GM12872 (cell line): ENCODE measurements around the gene DENND1A.

ENCODE experiments used
- CTCF ChIP-seq: IDR thresholded peaks from 3 replicates; pipeline ENCODE4 v1.5.1; 2011; ENCODE audit warnings: low read depth, mild to moderate bottlenecking, low read length, moderate library complexity; ENCODE audit not compliant: insufficient read depth

DENND1A gene

GRCh38 chr9:123527981-123528380, 401.9 kb downstream of the DENND1A start:
- no peak for TF ChIP-seq CTCF

DNA sequence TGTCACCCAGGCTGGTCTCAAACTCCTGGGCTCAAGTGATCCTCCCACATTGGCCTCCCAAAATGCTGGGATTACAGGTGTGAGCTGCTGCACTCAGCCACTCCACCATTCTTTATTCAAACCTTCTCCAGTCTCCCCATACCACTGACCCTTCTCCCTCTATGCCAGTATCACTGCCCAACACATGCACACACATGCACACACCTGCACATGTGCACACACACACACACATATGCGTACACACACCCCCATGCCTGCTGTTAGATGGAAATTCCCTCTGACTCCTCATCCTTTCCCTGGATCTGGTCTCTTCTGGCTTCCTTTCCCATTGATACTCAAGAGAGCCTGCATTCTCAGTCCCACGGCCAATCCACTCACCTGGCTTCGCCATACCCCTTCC, 404.0 kb downstream of the DENND1A start:
- TF ChIP-seq CTCF: no peak

- no peak for TF ChIP-seq CTCF
These were observed 404.5 kb downstream of the DENND1A start for GRCh38 chr9:123525424-123525823.

- TF ChIP-seq CTCF: no peak
These were observed 405.1 kb downstream of the DENND1A start for GRCh38 chr9:123524866-123525265.

DNA sequence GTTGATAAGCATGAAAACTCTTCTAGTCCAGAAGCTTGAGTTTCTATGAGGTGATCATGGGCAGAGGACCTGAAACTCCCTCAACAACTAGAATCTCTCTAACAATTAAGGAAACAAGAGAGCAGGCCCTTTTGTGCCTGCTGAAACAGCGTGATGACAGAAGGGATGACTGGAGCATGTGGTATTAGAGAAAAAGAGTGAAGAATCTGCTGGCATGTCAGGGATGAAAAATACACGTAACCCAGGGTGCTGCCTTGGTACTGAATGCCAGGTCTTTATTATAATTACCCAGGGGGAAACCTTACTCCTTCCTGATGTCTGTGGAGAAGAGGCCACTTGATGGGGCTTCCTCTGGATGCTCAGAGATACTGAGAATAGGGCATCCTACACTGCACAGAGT, 406.1 kb downstream of the DENND1A start:
- no peak for TF ChIP-seq CTCF

GRCh38 chr9:123523001-123523400, 406.9 kb downstream of the DENND1A start:
- no peak for TF ChIP-seq CTCF

GRCh38 chr9:123522251-123522650, 407.7 kb downstream of the DENND1A start:
- TF ChIP-seq CTCF: no peak

DNA sequence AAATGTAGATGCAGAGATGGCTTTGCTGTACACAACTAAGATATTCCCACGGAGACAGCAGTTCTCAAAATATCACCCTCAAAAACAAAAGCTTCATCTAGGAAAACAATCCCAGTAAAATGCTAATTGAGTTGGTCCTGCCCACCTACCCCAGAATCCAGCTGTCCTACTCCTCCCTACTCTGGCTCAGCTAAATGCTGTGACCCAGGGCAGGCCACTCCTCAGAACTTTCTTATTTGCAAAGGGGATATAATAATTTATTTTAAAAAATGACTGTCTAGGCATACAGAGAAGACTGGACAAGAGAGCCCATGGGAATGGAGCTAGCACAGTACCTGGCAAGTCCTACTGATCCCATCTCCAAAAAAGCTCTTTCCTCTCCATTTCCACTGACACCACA, 411.6 kb downstream of the DENND1A start:
- no peak for TF ChIP-seq CTCF
